K562 (cell line): ENCODE results near the gene TJP2. TPM values are rescaled to one million over a fixed set of nuclear protein-coding genes. Genes with fewer than 3 reads are reported as not detected.

ENCODE experiments used
- ATAC-seq: fragments of 200-7000 bp; cut with Tn5 transposase; 3 replicates; pipeline ENCODE4 v1.9.1; 2020; ENCODE audit warnings: moderate library complexity
- BruUV-seq: library from RNA; stranded (reverse); fragments of 400-500 nt; replicated peaks from 2 replicates; lab custom pipeline; 2021; lab: Mats Ljungman, UMichigan
- CTCF ChIA-PET: fragments of 300-600 bp; formaldehyde crosslinking; extraction: SDS; loops from one replicate; lab custom pipeline; 2021; ENCODE audit warnings: low intra/inter-chr PET ratio; lab: Yijun Ruan, JAX
- POLR2A ChIA-PET: fragments of 300-600, 350-650 bp; sonication (Branson Sonifier 250); formaldehyde crosslinking; extraction: SDS; loops from one replicate; lab custom pipeline; 2021; ENCODE audit warnings: antibody characterized with exemption, inconsistent platforms; lab: Yijun Ruan, JAX
- DNase-seq, 4 experiments: peaks; one replicate each; pipeline versions ENCODE4 v3.0.0 to v3.0.0-alpha.2; 2011 to 2018; ENCODE audit warnings: low spot score in 3 of 4, mixed read lengths in 3 of 4; ENCODE audit errors: extremely low read depth in 1 of 4
- FAIRE-seq: peaks from 2 replicates; lab custom pipeline; 2011; peaks lifted over from hg19 to GRCh38; lab: Jason Lieb, UNC
- H2AFZ ChIP-seq: 2 replicates; pipeline ENCODE4 v1.6.0; 2011; ENCODE audit warnings: low read depth, low read length, control low read depth, inconsistent platforms
- H3K27ac ChIP-seq: fragments of 200-600 bp; 3 replicates; pipeline ENCODE4 v1.8.0; 2011; ENCODE audit warnings: low read depth, mild to moderate bottlenecking, control low read depth, inconsistent platforms, low read length, moderate library complexity, mixed read lengths; ENCODE audit errors: extremely low read depth
- H3K27me3 ChIP-seq, 2 experiments: fragments of 300-600 bp in 1 of 2; 2 replicates in 1 of 2; 3 replicates in 1 of 2; pipeline versions ENCODE4 v1.6.0 to v1.8.0; 2011; ENCODE audit warnings: inconsistent platforms in 2 of 2, low read length in 2 of 2, mild to moderate bottlenecking in 1 of 2, mixed read lengths in 1 of 2, moderate library complexity in 1 of 2; ENCODE audit not compliant: control insufficient read depth in 2 of 2, insufficient read depth in 2 of 2
- H3K36me3 ChIP-seq: fragments of 300-600 bp; 3 replicates; pipeline ENCODE4 v1.8.0; 2011; ENCODE audit warnings: mild to moderate bottlenecking, low read length, inconsistent platforms; ENCODE audit not compliant: control insufficient read depth, insufficient read depth
- H3K4me1 ChIP-seq, 2 experiments: fragments of 200-600 bp in 1 of 2; replicated peaks in 1 of 2; 2 replicates in 1 of 2; 3 replicates in 1 of 2; pipeline versions ENCODE4 v1.5.1 to v1.8.0; 2011; ENCODE audit warnings: inconsistent platforms in 2 of 2, low read length in 2 of 2, mild to moderate bottlenecking in 1 of 2, mixed read lengths in 1 of 2, moderate library complexity in 1 of 2; ENCODE audit not compliant: control insufficient read depth in 2 of 2, insufficient read depth in 2 of 2
- H3K4me2 ChIP-seq: 2 replicates; pipeline ENCODE4 v1.6.1; 2011; ENCODE audit warnings: low read length, control low read depth, inconsistent platforms, mixed read lengths; ENCODE audit not compliant: insufficient read depth
- H3K4me3 ChIP-seq: fragments of 200-600 bp; sonication (generic), shearing (Covaris generic); 2 replicates; pipeline ENCODE4 v1.5.1; 2016; ENCODE audit warnings: control low read depth, inconsistent platforms
- H3K79me2 ChIP-seq: fragments of 200-600 bp; 3 replicates; pipeline ENCODE4 v1.8.0; 2011; ENCODE audit warnings: low read length, inconsistent platforms; ENCODE audit not compliant: control insufficient read depth, insufficient read depth
- H3K9ac ChIP-seq, 2 experiments: 2 replicates each; pipeline versions ENCODE4 v1.6.0 to v1.6.1; 2011; ENCODE audit warnings: low read depth in 2 of 2, low read length in 2 of 2, control low read depth in 1 of 2, inconsistent platforms in 1 of 2, mild to moderate bottlenecking in 1 of 2, mixed read lengths in 1 of 2; ENCODE audit not compliant: insufficient read depth in 1 of 2
- H3K9me1 ChIP-seq: one replicate; pipeline ENCODE4 v1.6.0; 2011; ENCODE audit warnings: inconsistent platforms, mild to moderate bottlenecking, low read length, moderate library complexity; ENCODE audit not compliant: control insufficient read depth, insufficient read depth
- H3K9me3 ChIP-seq: replicated peaks from 2 replicates; pipeline ENCODE4 v1.5.1; 2011; ENCODE audit warnings: low read depth, low read length, inconsistent platforms; ENCODE audit not compliant: control insufficient read depth, insufficient read depth
- H4K20me1 ChIP-seq: replicated peaks from 2 replicates; pipeline ENCODE4 v1.6.1; 2011; ENCODE audit warnings: low read length, inconsistent platforms, mixed read lengths; ENCODE audit not compliant: control insufficient read depth, insufficient read depth
- CHD1 ChIP-seq: fragments of 200-600 bp; sonication (generic); IDR thresholded peaks from one replicate; pipeline ENCODE4 v1.6.1; 2012; ENCODE audit warnings: mild to moderate bottlenecking, moderate library complexity, low read length, inconsistent platforms
- DPF2 ChIP-seq: fragments of 450-650 bp; IDR thresholded peaks from 2 replicates; pipeline ENCODE4 v1.6.1; 2016
- FOXP1 ChIP-seq: sonication (generic); formaldehyde crosslinking; IDR thresholded peaks from 2 replicates; pipeline ENCODE4 v1.8.0; 2022; ENCODE audit warnings: mild to moderate bottlenecking, missing genetic modification reagents
- GABPA ChIP-seq: fragments of 200-800 bp; sonication (Bioruptor generic); conservative IDR thresholded peaks from 2 replicates; pipeline ENCODE4 v1.6.1; 2016; ENCODE audit warnings: low read depth, missing genetic modification characterization, missing compliant biosample characterization
- ILF3 ChIP-seq: fragments of 450-650 bp; IDR thresholded peaks from 2 replicates; pipeline ENCODE4 v1.6.1; 2018; ENCODE audit warnings: antibody characterized with exemption, mild to moderate bottlenecking, moderate library complexity, borderline replicate concordance
- JUN ChIP-seq, 2 experiments: sonication (generic) in 1 of 2; formaldehyde crosslinking in 1 of 2; IDR thresholded peaks; 2 replicates each; pipeline versions ENCODE4 v1.6.1 to v1.8.0; 2012 to 2022; ENCODE audit warnings: borderline replicate concordance in 2 of 2, mild to moderate bottlenecking in 2 of 2, improper control_type of control experiment in 1 of 2, low read depth in 1 of 2, low read length in 1 of 2, missing genetic modification reagents in 1 of 2
- MAFF ChIP-seq: IDR thresholded peaks from 2 replicates; pipeline ENCODE4 v1.6.1; 2012; ENCODE audit warnings: low read length, improper control_type of control experiment
- PHF8 ChIP-seq: fragments of 200-600 bp; sonication (generic); IDR thresholded peaks from 2 replicates; pipeline ENCODE4 v1.6.1; 2012; ENCODE audit warnings: mixed run types, mild to moderate bottlenecking, inconsistent platforms, low read length, moderate library complexity, borderline replicate concordance
- POLR2G ChIP-seq: fragments of 200-400 bp; formaldehyde crosslinking; IDR thresholded peaks from 2 replicates; pipeline ENCODE4 v1.6.1; 2017; ENCODE audit warnings: low read depth, mild to moderate bottlenecking, antibody characterized with exemption, low read length, moderate library complexity
- SMAD4 ChIP-seq: fragments of 250-450 bp; sonication (Bioruptor Pico); conservative IDR thresholded peaks from 2 replicates; pipeline ENCODE4 v1.8.0; 2021; ENCODE audit warnings: inconsistent platforms, mild to moderate bottlenecking, moderate library complexity
- SREBF2 ChIP-seq: sonication (generic); formaldehyde crosslinking; IDR thresholded peaks from 2 replicates; pipeline ENCODE4 v1.4.0; 2020; ENCODE audit warnings: mild to moderate bottlenecking, missing genetic modification reagents
- TFAM ChIP-seq: fragments of 250-450 bp; sonication (Bioruptor Pico); conservative IDR thresholded peaks from 2 replicates; pipeline ENCODE4 v1.5.0; 2021; ENCODE audit warnings: mild to moderate bottlenecking, moderate library complexity
- XRCC4 ChIP-seq: IDR thresholded peaks from one replicate; pipeline ENCODE4 v1.6.1; 2011; ENCODE audit not compliant: insufficient read depth, insufficient read length; ENCODE audit errors: extremely low read depth
- ZNF263 ChIP-seq: sonication (generic); formaldehyde crosslinking; IDR thresholded peaks from 2 replicates; pipeline ENCODE4 v1.8.0; 2022; ENCODE audit warnings: mild to moderate bottlenecking, missing genetic modification reagents, borderline replicate concordance
- ZNF445 ChIP-seq: fragments of 250-450 bp; sonication (Bioruptor Pico); IDR thresholded peaks from 2 replicates; pipeline ENCODE4 v1.4.0; 2020; ENCODE audit warnings: low read depth, mild to moderate bottlenecking, moderate library complexity
- ZNF695 ChIP-seq: fragments of 450-650 bp; formaldehyde crosslinking; IDR thresholded peaks from 2 replicates; pipeline ENCODE4 v1.4.0; 2020; ENCODE audit warnings: mild to moderate bottlenecking, moderate library complexity
- ZNF785 ChIP-seq: fragments of 250-450 bp; sonication (Bioruptor Pico); IDR thresholded peaks from 2 replicates; pipeline ENCODE4 v1.4.0; 2020; ENCODE audit warnings: mild to moderate bottlenecking
- ZNF79 ChIP-seq: fragments of 250-450 bp; sonication (Bioruptor Pico); IDR thresholded peaks from 2 replicates; pipeline ENCODE4 v1.4.0; 2020; ENCODE audit warnings: low read depth, mild to moderate bottlenecking, moderate library complexity
- WGBS: fragments of 100-300 bp; shearing (Covaris generic); methylation state at CpG from one replicate; pipeline ENCODE4 v1.1.6; 2016; ENCODE audit warnings: low coverage, mixed read lengths; ENCODE audit not compliant: insufficient coverage; ENCODE audit errors: missing lambda C conversion rate; 5-methylcytosine and 5-hydroxymethylcytosine counted together
- in situ Hi-C: fragments of 300-500 bp; cut with MboI; formaldehyde crosslinking; loops from 4 replicates; pipeline ENCODE4 v1.15.0; 2018; ENCODE audit warnings: inconsistent platforms, mixed read lengths
- intact Hi-C: fragments of 100-400 bp; cut with micrococcal nuclease; formaldehyde crosslinking; loops from 2 replicates; pipeline ENCODE4 v1.14.2; 2022
- polyA plus RNA-seq, 8 experiments: library from polyadenylated mRNA; depleted of rRNA in 4 of 8; stranded (reverse) in 5 of 8; unstranded in 3 of 8; fragments of >200 nt; fragmentation: Nextera tagmentation in 2 of 8; fragmentation: Illumina TruSeq in 1 of 8; extraction: Ambion mirVana in 2 of 8; extraction: Trizol in 1 of 8; gene quantifications; 2 replicates each; pipeline versions ENCODE4 v1.2.1 to v1.2.3, GENCODE V29; 2011 to 2014; ENCODE audit warnings: inconsistent platforms in 1 of 8, missing spikeins in 1 of 8
- total RNA-seq, 7 experiments: library from RNA; depleted of rRNA in 6 of 7; stranded (reverse); fragments of >200 nt in 6 of 7; fragmentation: Illumina TruSeq in 2 of 7; extraction: Trizol in 2 of 7; gene quantifications; 2 replicates each; pipeline versions ENCODE4 v1.2.1 to v1.2.3, GENCODE V29; 2011 to 2021; ENCODE audit warnings: low replicate concordance in 1 of 7
- TF ChIP-seq, protein P1 (sequence below): fragments of 200-800 bp; sonication (Bioruptor generic); IDR thresholded peaks from 2 replicates; pipeline ENCODE4 v1.6.1; 2017; ENCODE audit warnings: missing genetic modification characterization, missing compliant biosample characterization
- TF ChIP-seq, protein P2 (sequence below): sonication (generic); formaldehyde crosslinking; IDR thresholded peaks from 2 replicates; pipeline ENCODE4 v1.8.1; 2023; ENCODE audit warnings: mild to moderate bottlenecking, missing genetic modification reagents, moderate library complexity

TJP2 gene
- total and polyA plus RNA-seq, 9 of the 15 experiments (the other 6 are each of a cell fraction or from before 2014, with no cell fraction given) = 4.0 to 24.1 (median 16.8) TPM

DNA sequence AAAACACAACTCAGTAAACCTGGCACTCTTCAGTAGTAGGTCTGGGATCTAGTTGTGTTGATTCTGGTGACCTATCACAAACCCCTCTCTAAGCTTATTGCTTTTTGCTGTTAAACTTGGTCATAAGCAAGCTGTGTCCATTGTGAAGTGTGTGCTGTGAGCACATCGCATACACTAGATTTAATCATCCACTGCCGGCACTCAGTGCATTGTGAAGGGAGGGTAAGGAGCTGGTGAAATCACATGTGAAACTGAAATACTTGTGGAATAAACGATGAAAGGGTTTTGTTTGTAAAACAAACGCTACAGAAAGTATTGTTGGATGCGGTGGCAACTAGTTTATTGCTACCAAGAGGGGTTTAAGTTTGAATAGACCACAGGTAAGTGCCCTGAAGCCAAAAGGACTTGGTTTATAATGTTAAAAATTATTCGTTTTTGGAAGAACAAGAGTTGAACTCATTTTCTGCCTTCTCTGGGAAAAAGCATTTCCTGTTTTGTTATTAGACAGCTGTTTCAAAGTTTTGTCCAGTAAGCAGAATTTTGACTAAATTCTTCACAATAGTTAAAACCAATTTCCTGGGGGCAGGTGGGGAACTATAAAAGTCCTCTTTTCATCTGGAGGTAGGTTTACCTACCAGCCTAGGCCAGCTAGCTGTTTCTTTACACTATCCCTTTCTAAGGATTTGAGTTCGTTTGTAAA is 24.6 kb downstream of the TJP2 start:
- H4K20me1 ChIP-seq = no peaks in the 10 kb centered on the region; the same call in 1 of the 2 replicates
- 24% methylated on average over 7 of the region's 7 CpGs for WGBS
- TF ChIP-seq JUN (IDR thresholded peaks at IDR 0.05; ENCODE audit: borderline replicate concordance, low read depth, low read length) = no peak
- TF ChIP-seq JUN (CRISPR knock-in tag; IDR thresholded peaks at IDR 0.05; ENCODE audit: borderline replicate concordance) = no peak
- TF ChIP-seq, protein P1, sequence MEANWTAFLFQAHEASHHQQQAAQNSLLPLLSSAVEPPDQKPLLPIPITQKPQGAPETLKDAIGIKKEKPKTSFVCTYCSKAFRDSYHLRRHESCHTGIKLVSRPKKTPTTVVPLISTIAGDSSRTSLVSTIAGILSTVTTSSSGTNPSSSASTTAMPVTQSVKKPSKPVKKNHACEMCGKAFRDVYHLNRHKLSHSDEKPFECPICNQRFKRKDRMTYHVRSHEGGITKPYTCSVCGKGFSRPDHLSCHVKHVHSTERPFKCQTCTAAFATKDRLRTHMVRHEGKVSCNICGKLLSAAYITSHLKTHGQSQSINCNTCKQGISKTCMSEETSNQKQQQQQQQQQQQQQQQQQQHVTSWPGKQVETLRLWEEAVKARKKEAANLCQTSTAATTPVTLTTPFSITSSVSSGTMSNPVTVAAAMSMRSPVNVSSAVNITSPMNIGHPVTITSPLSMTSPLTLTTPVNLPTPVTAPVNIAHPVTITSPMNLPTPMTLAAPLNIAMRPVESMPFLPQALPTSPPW (CRISPR knock-in tag) = peak; percentile 26; the same call in 1 of the 2 replicates
- no peak for TF ChIP-seq ILF3
- peak; percentile 37; the same call in 1 of the 2 replicates for TF ChIP-seq MAFF
- no peak for TF ChIP-seq ZNF695
- no peak for TF ChIP-seq TFAM (CRISPR knock-in tag)
- TF ChIP-seq, protein P2, sequence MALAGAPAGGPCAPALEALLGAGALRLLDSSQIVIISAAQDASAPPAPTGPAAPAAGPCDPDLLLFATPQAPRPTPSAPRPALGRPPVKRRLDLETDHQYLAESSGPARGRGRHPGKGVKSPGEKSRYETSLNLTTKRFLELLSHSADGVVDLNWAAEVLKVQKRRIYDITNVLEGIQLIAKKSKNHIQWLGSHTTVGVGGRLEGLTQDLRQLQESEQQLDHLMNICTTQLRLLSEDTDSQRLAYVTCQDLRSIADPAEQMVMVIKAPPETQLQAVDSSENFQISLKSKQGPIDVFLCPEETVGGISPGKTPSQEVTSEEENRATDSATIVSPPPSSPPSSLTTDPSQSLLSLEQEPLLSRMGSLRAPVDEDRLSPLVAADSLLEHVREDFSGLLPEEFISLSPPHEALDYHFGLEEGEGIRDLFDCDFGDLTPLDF (CRISPR knock-in tag) = no peak
- no peak for TF ChIP-seq ZNF445 (CRISPR knock-in tag)
- TF ChIP-seq ZNF79 (CRISPR knock-in tag) = no peak
- TF ChIP-seq PHF8 = no peak
- TF ChIP-seq XRCC4 = no peak
- no peak for TF ChIP-seq DPF2
- TF ChIP-seq CHD1 = no peak
- no peak for TF ChIP-seq POLR2G
- TF ChIP-seq GABPA = no peak
- no peak for TF ChIP-seq FOXP1 (CRISPR knock-in tag)
- TF ChIP-seq SREBF2 (CRISPR knock-in tag) = no peak
- no peak for TF ChIP-seq ZNF785 (CRISPR knock-in tag)
- no peak for TF ChIP-seq ZNF263
- TF ChIP-seq SMAD4 (CRISPR knock-in tag) = no peak

More for the DNA sequence above, 24.6 kb downstream of the TJP2 start:
- Histone ChIP-seq H2AFZ (peak overlapping the region; percentile 31; the same call in 1 of the 2 replicates), H3K9ac (no peak overlapping the region; a peak in 1 of 4 replicates), H3K4me1 (peaks cover 2 to 22% of the 10 kb centered on the region in 2 experiments; a peak in 4 of 5 replicates), H3K79me2 (peaks cover 31% of the 10 kb centered on the region), H3K9me1 (no peaks in the 10 kb centered on the region), H3K4me2 (peak overlapping the region; percentile 5; the same call in 1 of the 2 replicates), H3K27me3 (no peaks in the 10 kb centered on the region), H3K4me3 (no peak overlapping the region), H3K36me3 (no peaks in the 10 kb centered on the region; the same call in 2 of the 3 replicates), H3K9me3 (no peaks in the 10 kb centered on the region), H3K27ac (no peak overlapping the region)
- DNase-seq (no peak), FAIRE-seq (no peak), ATAC-seq (peak; percentile 64)
- in situ Hi-C loops (loop anchor here (5.0 kb wide), 1 partner anchor 141 kb away; no protein-coding TSS in a partner anchor), intact Hi-C loops (no loop called here)
- POLR2A ChIA-PET = interaction anchor here (1.5 to 1.8 kb wide), 3 partner anchors 9 to 14 kb away, joined by 3 to 5 read pairs (median 4); no protein-coding TSS in a partner anchor
- no TSS peak for BruUV-seq
- CTCF ChIA-PET = no interaction called here
